IMR-90 (cell line): ENCODE measurements around the gene WDR70.
"Not testable (repeated sequence)": the region's sequence is repeated elsewhere in the genome, so short reads cannot be mapped to it uniquely, and the experiment has no call there.

Experiments
- BHLHE40 ChIP-seq: fragments of 150-350 bp; IDR thresholded peaks from 2 replicates; pipeline ENCODE4 v1.6.1; 2016; ENCODE audit warnings: mild to moderate bottlenecking, low read depth, low read length
- CEBPB ChIP-seq: IDR thresholded peaks from 2 replicates; pipeline ENCODE4 v1.6.1; 2012; ENCODE audit warnings: low read depth, low read length, improper control_type of control experiment
- ELK1 ChIP-seq: fragments of 150-350 bp; IDR thresholded peaks from 2 replicates; pipeline ENCODE4 v1.6.1; 2016; ENCODE audit warnings: low read depth, mild to moderate bottlenecking, low read length, moderate library complexity, borderline replicate concordance
- MAFK ChIP-seq: IDR thresholded peaks from 2 replicates; pipeline ENCODE4 v1.6.1; 2012; ENCODE audit warnings: low read depth, low read length, improper control_type of control experiment
- MAZ ChIP-seq: IDR thresholded peaks from 2 replicates; pipeline ENCODE4 v1.6.1; 2012; ENCODE audit warnings: low read depth, mild to moderate bottlenecking, low read length, improper control_type of control experiment, moderate library complexity, borderline replicate concordance
- POLR2A ChIP-seq: IDR thresholded peaks from 2 replicates; pipeline ENCODE4 v1.6.1; 2012; ENCODE audit warnings: mild to moderate bottlenecking, low read depth, low read length
- RAD21 ChIP-seq: IDR thresholded peaks from 2 replicates; pipeline ENCODE4 v1.6.1; 2012; ENCODE audit warnings: low read length, improper control_type of control experiment
- RCOR1 ChIP-seq: IDR thresholded peaks from 2 replicates; pipeline ENCODE4 v1.6.1; 2012; ENCODE audit warnings: mild to moderate bottlenecking, low read length, improper control_type of control experiment; ENCODE audit not compliant: insufficient replicate concordance
- RFX5 ChIP-seq: IDR thresholded peaks from 2 replicates; pipeline ENCODE4 v1.8.0; 2012; ENCODE audit warnings: low read depth, mild to moderate bottlenecking, low read length, moderate library complexity
- SMC3 ChIP-seq: fragments of 150-350 bp; IDR thresholded peaks from 2 replicates; pipeline ENCODE4 v1.6.1; 2016; ENCODE audit warnings: low read depth, mild to moderate bottlenecking, antibody characterized with exemption, low read length, moderate library complexity
- TF ChIP-seq, protein P1 (sequence below): conservative IDR thresholded peaks from 2 replicates; pipeline ENCODE4 v1.5.1; 2012; ENCODE audit warnings: mild to moderate bottlenecking, low read depth, low read length, improper control_type of control experiment
- TF ChIP-seq, protein P2 (sequence below): fragments of 150-350 bp; IDR thresholded peaks from 2 replicates; pipeline ENCODE4 v1.6.1; 2017; ENCODE audit warnings: mild to moderate bottlenecking, antibody characterized with exemption, low read length, low read depth

GRCh38 chr5:37379100-37379628 lies at the start of gene WDR70:
- TF ChIP-seq, protein P1, sequence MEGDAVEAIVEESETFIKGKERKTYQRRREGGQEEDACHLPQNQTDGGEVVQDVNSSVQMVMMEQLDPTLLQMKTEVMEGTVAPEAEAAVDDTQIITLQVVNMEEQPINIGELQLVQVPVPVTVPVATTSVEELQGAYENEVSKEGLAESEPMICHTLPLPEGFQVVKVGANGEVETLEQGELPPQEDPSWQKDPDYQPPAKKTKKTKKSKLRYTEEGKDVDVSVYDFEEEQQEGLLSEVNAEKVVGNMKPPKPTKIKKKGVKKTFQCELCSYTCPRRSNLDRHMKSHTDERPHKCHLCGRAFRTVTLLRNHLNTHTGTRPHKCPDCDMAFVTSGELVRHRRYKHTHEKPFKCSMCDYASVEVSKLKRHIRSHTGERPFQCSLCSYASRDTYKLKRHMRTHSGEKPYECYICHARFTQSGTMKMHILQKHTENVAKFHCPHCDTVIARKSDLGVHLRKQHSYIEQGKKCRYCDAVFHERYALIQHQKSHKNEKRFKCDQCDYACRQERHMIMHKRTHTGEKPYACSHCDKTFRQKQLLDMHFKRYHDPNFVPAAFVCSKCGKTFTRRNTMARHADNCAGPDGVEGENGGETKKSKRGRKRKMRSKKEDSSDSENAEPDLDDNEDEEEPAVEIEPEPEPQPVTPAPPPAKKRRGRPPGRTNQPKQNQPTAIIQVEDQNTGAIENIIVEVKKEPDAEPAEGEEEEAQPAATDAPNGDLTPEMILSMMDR, result peak; percentile 79
- TF ChIP-seq BHLHE40, RCOR1, RFX5, RAD21, SMC3, ELK1, MAFK, CEBPB: not testable (repeated sequence)
- peak; percentile 64; the same call in 1 of the 2 replicates for TF ChIP-seq POLR2A
- TF ChIP-seq, protein P2, sequence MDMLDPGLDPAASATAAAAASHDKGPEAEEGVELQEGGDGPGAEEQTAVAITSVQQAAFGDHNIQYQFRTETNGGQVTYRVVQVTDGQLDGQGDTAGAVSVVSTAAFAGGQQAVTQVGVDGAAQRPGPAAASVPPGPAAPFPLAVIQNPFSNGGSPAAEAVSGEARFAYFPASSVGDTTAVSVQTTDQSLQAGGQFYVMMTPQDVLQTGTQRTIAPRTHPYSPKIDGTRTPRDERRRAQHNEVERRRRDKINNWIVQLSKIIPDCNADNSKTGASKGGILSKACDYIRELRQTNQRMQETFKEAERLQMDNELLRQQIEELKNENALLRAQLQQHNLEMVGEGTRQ, result not testable (repeated sequence)
- peak; percentile 29; the same call in 1 of the 2 replicates for TF ChIP-seq MAZ
